HL-60 (cell line): ENCODE data around the gene HECW1.
A peak's percentile ranks its signal among the peaks of the same experiment; 100 is the strongest.

Source experiments
- DNase-seq, 2 experiments: peaks; one replicate each; pipeline ENCODE4 v3.0.0-alpha.2; 2010 to 2020; ENCODE audit warnings: low read depth in 1 of 2, low spot score in 1 of 2
- H3K27ac ChIP-seq: fragments of 250-450 bp; sonication (Bioruptor Pico); replicated peaks from 2 replicates; pipeline ENCODE4 v1.5.1; 2020; ENCODE audit warnings: mild to moderate bottlenecking, moderate library complexity
- H3K27me3 ChIP-seq: fragments of 250-450 bp; sonication (Bioruptor Pico); 2 replicates; pipeline ENCODE4 v1.5.1; 2021; ENCODE audit warnings: mild to moderate bottlenecking, moderate library complexity; ENCODE audit not compliant: insufficient read depth, poor library complexity, severe bottlenecking
- H3K4me3 ChIP-seq: replicated peaks from 2 replicates; pipeline ENCODE4 v1.5.1; 2011; ENCODE audit warnings: mild to moderate bottlenecking, control low read depth, low read length; ENCODE audit not compliant: insufficient read depth
- GABPA ChIP-seq: IDR thresholded peaks from 2 replicates; pipeline ENCODE4 v1.6.1; 2012; ENCODE audit warnings: low read depth
- POLR2AphosphoS5 ChIP-seq: IDR thresholded peaks from 2 replicates; pipeline ENCODE4 v1.6.1; 2012; ENCODE audit warnings: low read depth
- SPI1 ChIP-seq: IDR thresholded peaks from 2 replicates; pipeline ENCODE4 v1.6.1; 2012; ENCODE audit warnings: low read depth, mild to moderate bottlenecking, borderline replicate concordance
- TF ChIP-seq, protein P1 (sequence below): IDR thresholded peaks from one replicate; pipeline ENCODE4 v1.5.1; 2011; ENCODE audit warnings: low read length, control low read depth, inconsistent platforms; ENCODE audit not compliant: insufficient read depth
- TF ChIP-seq, protein P2 (sequence below): IDR thresholded peaks from 2 replicates; pipeline ENCODE4 v1.6.1; 2012; ENCODE audit warnings: low read depth; ENCODE audit not compliant: insufficient replicate concordance

The HECW1 gene

DNA sequence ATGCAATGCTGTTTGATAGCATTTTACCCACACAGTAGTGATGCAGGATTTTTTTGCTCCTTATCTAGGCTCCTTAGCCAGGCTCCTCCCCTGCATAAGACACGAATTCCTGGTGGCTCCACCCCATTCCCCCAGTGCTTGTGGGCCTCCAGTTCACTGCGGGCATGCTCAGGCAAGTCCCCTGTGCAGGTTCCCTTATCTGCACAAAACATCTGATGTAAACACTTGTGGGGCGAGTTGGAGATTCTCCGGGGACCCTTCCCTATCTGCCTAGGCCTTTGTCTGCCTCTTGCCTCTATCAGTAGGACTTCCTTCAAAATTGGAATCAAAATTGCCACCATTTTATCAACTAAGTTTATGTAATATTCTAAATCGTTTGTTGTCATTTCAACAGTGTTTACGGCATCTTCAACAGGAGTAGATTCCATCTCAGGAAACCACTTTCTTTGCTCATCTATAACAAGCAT, 465.1 kb downstream of the HECW1 start:
- no peaks in the 10 kb centered on the region for H3K27me3 ChIP-seq
- H3K4me3 ChIP-seq: no peak overlapping the region
- H3K27ac ChIP-seq: no peak overlapping the region
- no peak for DNase-seq
- TF ChIP-seq POLR2AphosphoS5 (no peak), SPI1 (no peak), GABPA (no peak)
- TF ChIP-seq, protein P1, sequence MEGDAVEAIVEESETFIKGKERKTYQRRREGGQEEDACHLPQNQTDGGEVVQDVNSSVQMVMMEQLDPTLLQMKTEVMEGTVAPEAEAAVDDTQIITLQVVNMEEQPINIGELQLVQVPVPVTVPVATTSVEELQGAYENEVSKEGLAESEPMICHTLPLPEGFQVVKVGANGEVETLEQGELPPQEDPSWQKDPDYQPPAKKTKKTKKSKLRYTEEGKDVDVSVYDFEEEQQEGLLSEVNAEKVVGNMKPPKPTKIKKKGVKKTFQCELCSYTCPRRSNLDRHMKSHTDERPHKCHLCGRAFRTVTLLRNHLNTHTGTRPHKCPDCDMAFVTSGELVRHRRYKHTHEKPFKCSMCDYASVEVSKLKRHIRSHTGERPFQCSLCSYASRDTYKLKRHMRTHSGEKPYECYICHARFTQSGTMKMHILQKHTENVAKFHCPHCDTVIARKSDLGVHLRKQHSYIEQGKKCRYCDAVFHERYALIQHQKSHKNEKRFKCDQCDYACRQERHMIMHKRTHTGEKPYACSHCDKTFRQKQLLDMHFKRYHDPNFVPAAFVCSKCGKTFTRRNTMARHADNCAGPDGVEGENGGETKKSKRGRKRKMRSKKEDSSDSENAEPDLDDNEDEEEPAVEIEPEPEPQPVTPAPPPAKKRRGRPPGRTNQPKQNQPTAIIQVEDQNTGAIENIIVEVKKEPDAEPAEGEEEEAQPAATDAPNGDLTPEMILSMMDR: no peak
- TF ChIP-seq, protein P2, sequence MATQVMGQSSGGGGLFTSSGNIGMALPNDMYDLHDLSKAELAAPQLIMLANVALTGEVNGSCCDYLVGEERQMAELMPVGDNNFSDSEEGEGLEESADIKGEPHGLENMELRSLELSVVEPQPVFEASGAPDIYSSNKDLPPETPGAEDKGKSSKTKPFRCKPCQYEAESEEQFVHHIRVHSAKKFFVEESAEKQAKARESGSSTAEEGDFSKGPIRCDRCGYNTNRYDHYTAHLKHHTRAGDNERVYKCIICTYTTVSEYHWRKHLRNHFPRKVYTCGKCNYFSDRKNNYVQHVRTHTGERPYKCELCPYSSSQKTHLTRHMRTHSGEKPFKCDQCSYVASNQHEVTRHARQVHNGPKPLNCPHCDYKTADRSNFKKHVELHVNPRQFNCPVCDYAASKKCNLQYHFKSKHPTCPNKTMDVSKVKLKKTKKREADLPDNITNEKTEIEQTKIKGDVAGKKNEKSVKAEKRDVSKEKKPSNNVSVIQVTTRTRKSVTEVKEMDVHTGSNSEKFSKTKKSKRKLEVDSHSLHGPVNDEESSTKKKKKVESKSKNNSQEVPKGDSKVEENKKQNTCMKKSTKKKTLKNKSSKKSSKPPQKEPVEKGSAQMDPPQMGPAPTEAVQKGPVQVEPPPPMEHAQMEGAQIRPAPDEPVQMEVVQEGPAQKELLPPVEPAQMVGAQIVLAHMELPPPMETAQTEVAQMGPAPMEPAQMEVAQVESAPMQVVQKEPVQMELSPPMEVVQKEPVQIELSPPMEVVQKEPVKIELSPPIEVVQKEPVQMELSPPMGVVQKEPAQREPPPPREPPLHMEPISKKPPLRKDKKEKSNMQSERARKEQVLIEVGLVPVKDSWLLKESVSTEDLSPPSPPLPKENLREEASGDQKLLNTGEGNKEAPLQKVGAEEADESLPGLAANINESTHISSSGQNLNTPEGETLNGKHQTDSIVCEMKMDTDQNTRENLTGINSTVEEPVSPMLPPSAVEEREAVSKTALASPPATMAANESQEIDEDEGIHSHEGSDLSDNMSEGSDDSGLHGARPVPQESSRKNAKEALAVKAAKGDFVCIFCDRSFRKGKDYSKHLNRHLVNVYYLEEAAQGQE: no peak

DNA sequence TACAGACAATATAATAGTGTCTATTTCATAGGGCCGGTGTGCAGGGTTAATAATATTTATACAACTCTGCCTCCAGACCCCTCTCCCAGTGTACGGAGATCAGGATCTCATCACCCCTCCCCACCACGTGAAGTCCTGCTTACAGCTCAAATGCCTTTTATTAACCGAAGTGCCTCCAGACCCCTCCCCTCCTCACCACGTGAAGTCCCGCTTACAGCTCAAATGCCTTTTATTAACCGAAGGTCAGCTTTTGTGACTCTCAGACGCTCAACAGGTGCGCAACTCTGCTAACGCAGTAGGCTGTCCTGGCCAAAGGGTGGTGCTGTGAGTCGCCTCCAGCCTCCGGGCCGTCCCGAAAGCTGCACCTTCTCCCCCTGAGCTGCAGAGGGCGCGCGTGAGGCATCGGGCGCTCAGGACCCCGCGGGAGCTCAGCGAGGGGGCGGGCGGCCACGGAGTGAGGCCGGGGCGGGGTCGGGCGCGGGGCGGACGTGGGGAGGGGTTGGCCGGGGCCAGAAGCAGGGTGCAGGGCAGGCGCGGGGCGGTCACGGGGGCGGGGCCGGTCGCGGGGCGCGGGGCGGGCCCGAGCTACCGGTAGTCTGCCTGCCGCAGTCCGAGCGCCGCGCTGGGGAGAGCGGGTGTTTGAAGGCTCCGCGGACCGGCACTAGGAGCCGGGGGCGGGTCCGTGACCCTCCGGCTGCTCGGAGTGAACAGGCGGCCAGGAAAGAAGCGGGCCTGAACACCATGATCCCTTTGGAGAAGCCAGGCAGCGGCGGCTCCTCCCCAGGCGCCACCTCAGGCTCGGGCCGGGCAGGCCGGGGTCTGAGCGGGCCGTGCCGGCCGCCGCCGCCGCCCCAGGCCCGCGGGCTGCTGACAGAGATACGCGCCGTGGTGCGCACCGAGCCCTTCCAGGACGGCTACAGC, 470.3 kb downstream of the HECW1 start, which contains the start of gene STK17A:
Gene STK17A (plus strand): TSS at position 606 of the 921 bp plus-strand sequence. CDS start 136 bp downstream, at position 742.
- peak; percentile 86 to 93 for DNase-seq
- TF ChIP-seq, protein P2: peak; percentile 60
- TF ChIP-seq GABPA (no peak), POLR2AphosphoS5 (peak; percentile 76; the same call in 1 of the 2 replicates), SPI1 (no peak)
- TF ChIP-seq, protein P1: peak; percentile 95
- Histone ChIP-seq H3K27me3 (no peaks in the 10 kb centered on the region), H3K4me3 (peak within 1 kb of the TSS; percentile 73), H3K27ac (peak within 1 kb of the TSS; percentile 82)

DNA sequence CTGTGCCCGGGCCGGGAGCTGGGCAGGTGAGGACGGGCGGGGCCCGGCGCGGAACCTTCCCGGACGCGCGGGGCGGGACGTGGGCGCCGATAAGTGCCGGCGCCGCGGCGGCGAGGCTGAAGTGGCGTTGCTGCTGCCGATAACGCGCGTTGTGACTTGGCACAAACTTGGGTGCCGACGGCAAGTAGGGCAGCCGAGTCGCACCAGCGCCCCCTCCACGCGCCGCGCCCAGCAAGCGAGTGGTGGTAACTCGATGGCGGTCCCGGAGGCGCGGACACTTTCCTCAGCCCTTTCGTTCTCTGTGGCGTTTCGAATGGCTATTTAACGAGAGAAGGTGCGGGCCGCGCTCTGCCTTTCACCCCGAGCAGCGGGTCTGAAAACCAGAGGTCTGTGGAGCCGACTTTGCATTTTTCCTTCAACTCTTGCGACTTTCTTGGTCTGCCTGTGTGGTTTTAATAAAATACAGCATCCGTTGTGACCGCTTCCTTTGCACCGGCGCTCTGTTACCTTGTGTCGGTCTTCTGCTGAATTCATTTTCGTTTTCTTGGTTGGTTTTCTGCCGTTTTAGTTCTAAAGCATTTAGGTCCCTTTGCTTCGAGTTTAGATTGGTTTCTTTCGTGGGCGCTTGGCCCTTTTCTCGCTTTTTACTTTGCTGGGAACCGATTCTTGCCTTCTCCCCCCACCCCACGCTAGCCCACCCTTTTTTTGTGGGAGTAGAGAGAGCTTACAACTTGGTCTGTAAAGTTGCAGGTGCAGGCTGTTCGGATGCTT, 471.2 kb downstream of the HECW1 start:
- peak overlapping the region; percentile 82 for H3K27ac ChIP-seq

More for the DNA sequence above, 471.2 kb downstream of the HECW1 start:
- TF ChIP-seq SPI1: no peak
- TF ChIP-seq, protein P1: peak; percentile 16
- peak in 1 of 2 experiments; percentile 60 for DNase-seq
- Histone ChIP-seq H3K4me3 (peak overlapping the region; percentile 73), H3K27me3 (no peaks in the 10 kb centered on the region)
